MM.1S (cell line): ENCODE measurements around the gene COP1.
A peak's percentile ranks its signal among the peaks of the same experiment; 100 is the strongest.

ENCODE experiments used
- DNase-seq: peaks from one replicate; pipeline ENCODE4 v3.0.0-alpha.2; 2015
- H2AFZ ChIP-seq: fragments of 300-600 bp; sonication (generic); 2 replicates; pipeline ENCODE4 v1.6.0; 2016; ENCODE audit warnings: antibody characterized with exemption, low read length
- H3F3A ChIP-seq: fragments of 300-600 bp; sonication (generic); 2 replicates; pipeline ENCODE4 v1.6.1; 2016; ENCODE audit warnings: mild to moderate bottlenecking, antibody characterized with exemption, low read length, moderate library complexity, mixed read lengths; ENCODE audit not compliant: insufficient read depth
- H3K27ac ChIP-seq: fragments of 300-600 bp; sonication (generic); 2 replicates; pipeline ENCODE4 v1.5.1; 2016; ENCODE audit warnings: mild to moderate bottlenecking, low read length
- H3K27me3 ChIP-seq: fragments of 300-600 bp; sonication (generic); replicated peaks from 2 replicates; pipeline ENCODE4 v1.6.0; 2016; ENCODE audit warnings: low read length; ENCODE audit not compliant: insufficient read depth
- H3K36me3 ChIP-seq: fragments of 300-600 bp; sonication (generic); replicated peaks from 2 replicates; pipeline ENCODE4 v1.6.1; 2016; ENCODE audit warnings: mild to moderate bottlenecking, low read length, mixed read lengths; ENCODE audit not compliant: insufficient read depth
- H3K4me1 ChIP-seq: fragments of 300-600 bp; sonication (generic); 2 replicates; pipeline ENCODE4 v1.6.1; 2016; ENCODE audit warnings: low read length, mixed read lengths
- H3K4me2 ChIP-seq: fragments of 300-600 bp; sonication (generic); 2 replicates; pipeline ENCODE4 v1.6.0; 2016; ENCODE audit warnings: low read depth, low read length
- H3K4me3 ChIP-seq: fragments of 300-600 bp; sonication (generic); 2 replicates; pipeline ENCODE4 v1.5.1; 2016; ENCODE audit warnings: low read length, mixed read lengths
- H3K79me2 ChIP-seq: fragments of 300-600 bp; sonication (generic); 2 replicates; pipeline ENCODE4 v1.6.1; 2016; ENCODE audit warnings: mixed run types, low read length, mixed read lengths
- H3K9ac ChIP-seq: fragments of 300-600 bp; sonication (generic); 2 replicates; pipeline ENCODE4 v1.6.1; 2016; ENCODE audit warnings: low read length, mixed read lengths
- H3K9me2 ChIP-seq: fragments of 300-600 bp; sonication (generic); replicated peaks from 2 replicates; pipeline ENCODE4 v1.6.1; 2016; ENCODE audit warnings: mild to moderate bottlenecking, low read length, mixed read lengths; ENCODE audit not compliant: insufficient read depth
- H3K9me3 ChIP-seq: fragments of 300-600 bp; sonication (generic); replicated peaks from 2 replicates; pipeline ENCODE4 v1.6.1; 2016; ENCODE audit warnings: mild to moderate bottlenecking, low read length, mixed read lengths; ENCODE audit not compliant: insufficient read depth
- H4K20me1 ChIP-seq: fragments of 300-600 bp; sonication (generic); 2 replicates; pipeline ENCODE4 v1.6.1; 2016; ENCODE audit warnings: mild to moderate bottlenecking, low read length, moderate library complexity, mixed read lengths; ENCODE audit not compliant: insufficient read depth
- EZH2 ChIP-seq: fragments of 300-600 bp; sonication (generic); optimal IDR thresholded peaks from 2 replicates; pipeline ENCODE3; 2017; ENCODE audit warnings: low read depth, mild to moderate bottlenecking, antibody characterized with exemption, low read length, mixed read lengths
- EZH2phosphoT487 ChIP-seq: fragments of 300-600 bp; sonication (generic); IDR thresholded peaks from 2 replicates; pipeline ENCODE4 v1.6.1; 2018; ENCODE audit warnings: antibody characterized with exemption, low read length
- TF ChIP-seq, protein P1 (sequence below): fragments of 300-600 bp; sonication (generic); IDR thresholded peaks from 2 replicates; pipeline ENCODE4 v1.5.1; 2016; ENCODE audit warnings: antibody characterized with exemption, low read length, mixed read lengths

Gene COP1

DNA sequence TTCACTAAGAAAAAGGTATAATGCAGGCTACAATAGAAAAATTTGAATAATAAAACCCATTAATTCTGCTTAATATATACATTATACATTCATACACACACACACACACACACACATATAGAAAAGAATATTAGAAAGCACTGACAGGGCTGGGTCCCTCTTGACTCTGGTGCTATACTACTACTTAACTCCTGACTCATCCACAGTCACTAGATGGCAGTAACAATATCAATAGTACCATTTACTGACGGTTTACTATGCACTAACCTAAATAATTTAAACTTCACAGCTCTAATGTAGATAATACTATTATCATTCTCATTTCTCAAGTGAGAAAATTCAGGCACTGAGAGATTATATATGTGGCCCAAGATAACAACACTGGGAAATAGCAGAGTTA lies 87.5 kb downstream of the COP1 start:
- Histone ChIP-seq H3K27me3 (no peaks in the 10 kb centered on the region), H3K9me3 (no peaks in the 10 kb centered on the region), H4K20me1 (no peaks in the 10 kb centered on the region), H3K79me2 (no peaks in the 10 kb centered on the region), H3K4me2 (no peak overlapping the region), H3K36me3 (no peaks in the 10 kb centered on the region; the same call in 1 of the 2 replicates), H3K27ac (no peak overlapping the region), H3K9ac (no peak overlapping the region), H2AFZ (no peak overlapping the region), H3K9me2 (no peaks in the 10 kb centered on the region), H3F3A (no peaks in the 10 kb centered on the region), H3K4me1 (no peaks in the 10 kb centered on the region), H3K4me3 (no peak overlapping the region)
- TF ChIP-seq, protein P1, sequence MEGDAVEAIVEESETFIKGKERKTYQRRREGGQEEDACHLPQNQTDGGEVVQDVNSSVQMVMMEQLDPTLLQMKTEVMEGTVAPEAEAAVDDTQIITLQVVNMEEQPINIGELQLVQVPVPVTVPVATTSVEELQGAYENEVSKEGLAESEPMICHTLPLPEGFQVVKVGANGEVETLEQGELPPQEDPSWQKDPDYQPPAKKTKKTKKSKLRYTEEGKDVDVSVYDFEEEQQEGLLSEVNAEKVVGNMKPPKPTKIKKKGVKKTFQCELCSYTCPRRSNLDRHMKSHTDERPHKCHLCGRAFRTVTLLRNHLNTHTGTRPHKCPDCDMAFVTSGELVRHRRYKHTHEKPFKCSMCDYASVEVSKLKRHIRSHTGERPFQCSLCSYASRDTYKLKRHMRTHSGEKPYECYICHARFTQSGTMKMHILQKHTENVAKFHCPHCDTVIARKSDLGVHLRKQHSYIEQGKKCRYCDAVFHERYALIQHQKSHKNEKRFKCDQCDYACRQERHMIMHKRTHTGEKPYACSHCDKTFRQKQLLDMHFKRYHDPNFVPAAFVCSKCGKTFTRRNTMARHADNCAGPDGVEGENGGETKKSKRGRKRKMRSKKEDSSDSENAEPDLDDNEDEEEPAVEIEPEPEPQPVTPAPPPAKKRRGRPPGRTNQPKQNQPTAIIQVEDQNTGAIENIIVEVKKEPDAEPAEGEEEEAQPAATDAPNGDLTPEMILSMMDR: peak; percentile 26
- no peak for TF ChIP-seq EZH2
- no peak for DNase-seq

DNA sequence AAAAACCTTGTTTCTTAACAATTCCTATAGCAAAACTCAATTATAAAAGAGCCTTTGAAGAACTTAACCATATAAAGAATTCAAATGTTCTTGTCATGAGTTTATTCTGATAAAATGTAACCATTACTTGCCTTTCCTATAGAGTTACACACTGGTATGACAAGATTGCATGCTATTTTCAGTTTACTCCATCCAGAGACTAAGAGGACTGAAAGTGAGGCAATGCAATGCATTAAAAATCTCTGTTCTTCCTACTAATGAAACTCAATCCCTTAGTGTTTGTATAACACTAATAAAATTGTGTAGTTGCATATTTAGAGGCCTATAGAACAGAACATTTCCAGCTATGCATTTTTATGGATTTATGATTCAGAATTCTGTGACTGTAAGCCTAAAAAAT lies 88.1 kb downstream of the COP1 start:
- Histone ChIP-seq H3K9me2 (no peaks in the 10 kb centered on the region), H3K36me3 (no peaks in the 10 kb centered on the region; the same call in 1 of the 2 replicates), H3K9ac (no peak overlapping the region), H3K4me1 (no peaks in the 10 kb centered on the region), H3K27ac (no peak overlapping the region), H3K4me3 (no peak overlapping the region), H3K79me2 (no peaks in the 10 kb centered on the region), H3K27me3 (no peaks in the 10 kb centered on the region), H3K4me2 (no peak overlapping the region), H2AFZ (no peak overlapping the region), H3F3A (no peaks in the 10 kb centered on the region), H4K20me1 (no peaks in the 10 kb centered on the region), H3K9me3 (no peaks in the 10 kb centered on the region)
- DNase-seq: no peak
- TF ChIP-seq EZH2phosphoT487: no peak
- TF ChIP-seq, protein P1: no peak
- no peak for TF ChIP-seq EZH2

DNA sequence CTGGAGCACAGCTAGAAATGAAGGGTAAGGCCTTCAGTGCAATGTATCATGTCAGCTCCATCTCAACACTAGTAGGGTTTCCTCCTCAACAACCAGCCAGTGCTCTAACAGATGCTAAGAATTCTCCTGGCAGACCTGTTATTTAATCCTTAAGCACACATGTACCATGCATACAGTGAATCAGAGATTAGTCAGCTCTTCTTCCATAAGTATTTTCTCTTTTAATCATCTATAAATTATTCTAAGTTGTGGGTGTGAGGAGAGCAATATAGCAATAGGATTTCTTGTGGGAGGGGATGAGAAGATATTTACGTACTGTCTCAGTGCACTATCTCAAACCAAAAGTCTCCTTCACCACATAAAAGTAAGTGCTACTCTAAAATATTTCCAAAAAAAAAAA lies 95.3 kb downstream of the COP1 start:
- Histone ChIP-seq H2AFZ (no peak overlapping the region), H3K4me3 (no peak overlapping the region), H3K9ac (no peak overlapping the region), H3F3A (no peaks in the 10 kb centered on the region), H3K9me2 (no peaks in the 10 kb centered on the region), H3K27ac (no peak overlapping the region), H3K4me2 (no peak overlapping the region), H3K9me3 (no peaks in the 10 kb centered on the region), H4K20me1 (no peaks in the 10 kb centered on the region), H3K36me3 (no peaks in the 10 kb centered on the region; the same call in 1 of the 2 replicates), H3K27me3 (no peaks in the 10 kb centered on the region), H3K4me1 (no peaks in the 10 kb centered on the region), H3K79me2 (no peaks in the 10 kb centered on the region)
- no peak for DNase-seq
- TF ChIP-seq, protein P1: no peak
- TF ChIP-seq EZH2phosphoT487 (no peak), EZH2 (no peak)
